Stomach (tissue), 9 donors: ENCODE results near the gene GRM3. TPM values are rescaled to one million over a fixed set of nuclear protein-coding genes. Genes with fewer than 3 reads are reported as not detected.

ENCODE experiments used
- DNase-seq, 2 donors: peaks; one replicate each; pipeline versions ENCODE4 v3.0.0 to v3.0.0-alpha.2; 2013 to 2019
- H3K27ac ChIP-seq, 5 donors: fragments of 200-600 bp in 4 of 5; sonication (generic) in 4 of 5; one replicate each; pipeline ENCODE4 v1.5.1; 2013 to 2019; ENCODE audit warnings: mild to moderate bottlenecking in 1 of 5, moderate library complexity in 1 of 5
- H3K27me3 ChIP-seq, 3 donors: fragments of 200-600 bp; sonication (generic); one replicate each; pipeline ENCODE4 v1.5.1; 2017 to 2019; ENCODE audit warnings: mixed run types in 1 of 3
- H3K36me3 ChIP-seq, 4 donors: fragments of 200-600 bp; sonication (generic); 1 replicate in 3 of 4; 2 replicates in 1 of 4; pipeline ENCODE4 v1.5.1; 2016 to 2019
- H3K4me1 ChIP-seq, 4 donors: fragments of 200-600 bp; sonication (generic); one replicate each; pipeline ENCODE4 v1.5.1; 2016 to 2019
- H3K4me3 ChIP-seq, 4 donors: fragments of 200-600 bp; sonication (generic) in 3 of 4; one replicate each; pipeline ENCODE4 v1.5.1; 2016 to 2019; ENCODE audit warnings: mild to moderate bottlenecking in 1 of 4
- H3K9me3 ChIP-seq, 4 donors: fragments of 200-600 bp; sonication (generic); one replicate each; pipeline ENCODE4 v1.5.1; 2016 to 2019
- EP300 ChIP-seq: sonication (generic); formaldehyde crosslinking; IDR thresholded peaks from one replicate; pipeline ENCODE4 v1.6.1; 2017; ENCODE audit warnings: antibody characterized with exemption
- POLR2A ChIP-seq, 4 donors: fragments of 450-650 bp; IDR thresholded peaks; one replicate each; pipeline ENCODE4 v1.6.1; 2016; ENCODE audit warnings: antibody characterized with exemption in 4 of 4, control low read depth in 2 of 4, mild to moderate bottlenecking in 1 of 4, moderate library complexity in 1 of 4
- POLR2AphosphoS5 ChIP-seq, 3 donors: sonication (generic); formaldehyde crosslinking; IDR thresholded peaks; one replicate each; pipeline ENCODE4 v1.6.1; 2016; ENCODE audit warnings: antibody characterized with exemption in 3 of 3
- WGBS, 5 donors: extraction: QIAGEN DNeasy Blood & Tissue Kit in 3 of 5; methylation state at CpG; one replicate each; pipeline versions ENCODE4 v1.1.5 to v1.1.7; 2013 to 2018; 5-methylcytosine and 5-hydroxymethylcytosine counted together
- intact Hi-C: fragments of 100-400 bp; cut with DNase I; formaldehyde crosslinking; loops from one replicate; pipeline ENCODE4 v1.15.1; 2023; ENCODE audit warnings: low total_unique reads
- polyA plus RNA-seq, 3 donors: library from polyadenylated mRNA; stranded (reverse); fragments of 200-250 nt; gene quantifications; one replicate each; pipeline ENCODE4 v1.2.3, GENCODE V29; 2013
- total RNA-seq, 5 donors: library from RNA; depleted of rRNA; stranded (reverse); fragments of >200 nt; gene quantifications; one replicate each; pipeline versions ENCODE4 v1.1.0 to v1.2.3, GENCODE V29; 2014 to 2016
- TF ChIP-seq, protein P1 (sequence below), 7 experiments: fragments of 450-650 bp in 4 of 7; fragments of 200-600 bp in 3 of 7; sonication (generic) in 3 of 7; IDR thresholded peaks; one replicate each; pipeline ENCODE4 v1.5.1; 2016 to 2019; ENCODE audit warnings: antibody characterized with exemption in 7 of 7, control low read depth in 2 of 7, mild to moderate bottlenecking in 1 of 7
- donor health status: healthy with polysubstance abuse.
- donor health status: Bipolar disorder and iron deficiency.
- donor health status: healthy.

The GRM3 gene
- total and polyA plus RNA-seq, 8 donors, result 0.55 TPM; not detected in 7

DNA sequence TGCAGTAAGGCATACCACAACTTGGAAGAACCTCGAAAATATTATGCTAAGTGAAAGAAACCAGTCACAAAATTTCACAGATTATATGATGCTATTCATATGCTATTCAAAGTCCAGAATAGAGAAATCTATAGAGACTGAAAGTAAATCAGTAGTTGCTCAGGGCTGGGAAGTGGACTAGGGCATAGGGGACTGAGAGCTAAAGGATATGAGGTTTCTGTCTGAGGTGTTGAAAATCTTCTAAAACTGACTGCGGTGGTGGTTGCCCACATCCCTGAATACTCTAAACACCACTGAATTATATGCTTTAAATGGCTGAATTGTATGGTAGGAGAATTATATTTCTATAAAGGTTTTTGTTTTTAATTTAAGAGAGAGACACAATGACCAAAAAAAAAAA lies 254.5 kb downstream of the GRM3 start:
- no peaks in the 10 kb centered on the region for H3K27me3 ChIP-seq
- DNase-seq, result no peak
- H3K4me3 ChIP-seq, result no peak overlapping the region
- H3K4me1 ChIP-seq, result no peaks in the 10 kb centered on the region
- H3K9me3 ChIP-seq, result no peaks in the 10 kb centered on the region
- TF ChIP-seq POLR2AphosphoS5 (IDR thresholded peaks at IDR 0.05) (no peak), POLR2A (IDR thresholded peaks at IDR 0.05) (no peak), EP300 (no peak)
- TF ChIP-seq, protein P1, sequence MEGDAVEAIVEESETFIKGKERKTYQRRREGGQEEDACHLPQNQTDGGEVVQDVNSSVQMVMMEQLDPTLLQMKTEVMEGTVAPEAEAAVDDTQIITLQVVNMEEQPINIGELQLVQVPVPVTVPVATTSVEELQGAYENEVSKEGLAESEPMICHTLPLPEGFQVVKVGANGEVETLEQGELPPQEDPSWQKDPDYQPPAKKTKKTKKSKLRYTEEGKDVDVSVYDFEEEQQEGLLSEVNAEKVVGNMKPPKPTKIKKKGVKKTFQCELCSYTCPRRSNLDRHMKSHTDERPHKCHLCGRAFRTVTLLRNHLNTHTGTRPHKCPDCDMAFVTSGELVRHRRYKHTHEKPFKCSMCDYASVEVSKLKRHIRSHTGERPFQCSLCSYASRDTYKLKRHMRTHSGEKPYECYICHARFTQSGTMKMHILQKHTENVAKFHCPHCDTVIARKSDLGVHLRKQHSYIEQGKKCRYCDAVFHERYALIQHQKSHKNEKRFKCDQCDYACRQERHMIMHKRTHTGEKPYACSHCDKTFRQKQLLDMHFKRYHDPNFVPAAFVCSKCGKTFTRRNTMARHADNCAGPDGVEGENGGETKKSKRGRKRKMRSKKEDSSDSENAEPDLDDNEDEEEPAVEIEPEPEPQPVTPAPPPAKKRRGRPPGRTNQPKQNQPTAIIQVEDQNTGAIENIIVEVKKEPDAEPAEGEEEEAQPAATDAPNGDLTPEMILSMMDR (IDR thresholded peaks at IDR 0.05), result no peak
- 84 to 92% (median 91%) methylated on average over 2 of the region's 2 CpGs for WGBS, 5 donors
- no peak overlapping the region for H3K27ac ChIP-seq
- H3K36me3 ChIP-seq, result no peaks in the 10 kb centered on the region
- intact Hi-C loops, result no loop called here

DNA sequence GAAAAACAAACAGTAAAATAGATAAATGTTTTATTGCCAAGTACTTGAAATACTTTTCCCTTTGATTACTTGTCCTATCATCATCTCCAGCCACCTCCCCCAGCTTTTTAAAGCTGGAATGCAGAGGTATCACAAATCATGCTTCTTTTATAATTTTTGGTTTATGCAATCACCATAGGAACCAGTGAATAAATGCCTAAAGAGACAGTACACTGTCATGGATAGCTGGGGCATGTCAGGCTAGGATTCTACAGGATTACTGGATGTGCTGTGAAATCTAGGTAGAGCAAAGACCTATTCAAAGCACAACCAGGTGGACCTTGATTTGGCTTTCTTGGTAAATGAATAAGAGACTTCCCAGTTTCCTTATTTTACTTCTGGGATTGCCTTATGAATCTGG lies 257.2 kb downstream of the GRM3 start:
- Histone ChIP-seq H3K4me1 (no peaks in the 10 kb centered on the region), H3K27ac (no peak overlapping the region), H3K4me3 (no peak overlapping the region), H3K36me3 (no peaks in the 10 kb centered on the region), H3K27me3 (no peaks in the 10 kb centered on the region), H3K9me3 (no peaks in the 10 kb centered on the region)
- no peak for DNase-seq
- intact Hi-C loops, result no loop called here
- TF ChIP-seq POLR2A (IDR thresholded peaks at IDR 0.05), result no peak
- no peak for TF ChIP-seq POLR2AphosphoS5 (IDR thresholded peaks at IDR 0.05)
- TF ChIP-seq EP300, result no peak
- TF ChIP-seq, protein P1 (IDR thresholded peaks at IDR 0.05), result no peak

- H3K27me3 ChIP-seq, result no peaks in the 10 kb centered on the region
- no peak overlapping the region for H3K4me3 ChIP-seq
- no peaks in the 10 kb centered on the region for H3K9me3 ChIP-seq
- H3K27ac ChIP-seq, result no peak overlapping the region
- no peaks in the 10 kb centered on the region for H3K4me1 ChIP-seq
- peak in 1 of 2 donors; percentile 58 for DNase-seq
- 22 to 42% (median 28%) methylated on average over 3 of the region's 3 CpGs for WGBS, 5 donors
- intact Hi-C loops, result no loop called here
- no peaks in the 10 kb centered on the region for H3K36me3 ChIP-seq
- no peak for TF ChIP-seq POLR2AphosphoS5 (IDR thresholded peaks at IDR 0.05)
- TF ChIP-seq, protein P1 (IDR thresholded peaks at IDR 0.05), result peak in 3 of 7 experiments; percentile 24 to 40 (median 34)
These were observed 261.5 kb downstream of the GRM3 start for GRCh38 chr7:86904949-86905834.

DNA sequence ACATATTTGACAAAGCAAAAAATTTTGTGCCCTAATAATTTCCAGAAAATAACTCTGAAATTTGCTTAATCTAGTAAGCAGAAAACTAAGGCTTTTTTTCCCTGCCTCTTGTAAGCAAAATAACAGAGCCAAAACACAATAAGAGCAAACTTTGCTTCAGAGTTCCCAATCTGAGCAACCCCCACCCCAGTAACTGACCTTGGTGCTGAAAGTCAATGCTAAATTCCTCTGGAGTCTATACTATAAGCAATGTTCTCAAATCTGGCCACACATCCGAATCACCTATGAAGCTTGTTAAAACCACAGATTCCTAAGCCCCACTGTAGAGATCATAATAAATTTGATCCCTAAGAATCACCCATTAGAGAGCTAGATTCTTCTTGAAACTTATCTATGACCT lies 265.2 kb downstream of the GRM3 start:
- 34 to 57% (median 41%) methylated on average over 1 of the region's 1 CpG for WGBS, 5 donors
- DNase-seq, result peak in 1 of 2 donors; percentile 39
- intact Hi-C loops, result no loop called here

More for the DNA sequence above, 265.2 kb downstream of the GRM3 start:
- no peak overlapping the region for H3K4me3 ChIP-seq
- H3K36me3 ChIP-seq, result no peaks in the 10 kb centered on the region
- no peaks in the 10 kb centered on the region for H3K4me1 ChIP-seq
- H3K27ac ChIP-seq, result no peak overlapping the region
- H3K27me3 ChIP-seq, result no peaks in the 10 kb centered on the region
- no peak for TF ChIP-seq POLR2AphosphoS5 (IDR thresholded peaks at IDR 0.05)
- TF ChIP-seq, protein P1 (IDR thresholded peaks at IDR 0.05), result no peak
- no peak for TF ChIP-seq POLR2A (IDR thresholded peaks at IDR 0.05)
- TF ChIP-seq EP300, result no peak
- H3K9me3 ChIP-seq, result no peaks in the 10 kb centered on the region
